ENCODE measurements around the gene DAND5. TPM values are rescaled to one million over a fixed set of nuclear protein-coding genes. Genes with fewer than 3 reads are reported as not detected.

Gene DAND5
- total and polyA plus RNA-seq, 9 of the 15 experiments (the other 6 are each of a cell fraction or from before 2014, with no cell fraction given) = 0.22 to 0.83 (median 0.60) TPM

- TF ChIP-seq ATF4 (CRISPR knock-in tag; IDR thresholded peaks at IDR 0.05) (no peak), ESRRA (IDR thresholded peaks at IDR 0.05; ENCODE audit: borderline replicate concordance, low read depth) (peak; percentile 60; the same call in 1 of the 2 replicates), RCOR1 (IDR thresholded peaks at IDR 0.05; ENCODE audit: borderline replicate concordance in 1 of 2, low read depth in 2 of 2, low read length in 2 of 2) (peak in 1 of 2 experiments; percentile 63; a peak in 1 of 4 replicates), HDAC6 (IDR thresholded peaks at IDR 0.05; ENCODE audit: low read depth, low read length) (no peak), EGR1 (conservative IDR thresholded peaks at IDR 0.05) (no peak), EZH2 (IDR thresholded peaks at IDR 0.05; ENCODE audit: borderline replicate concordance, low read depth, low read length) (no peak), E4F1 (CRISPR knock-in tag; IDR thresholded peaks at IDR 0.05; ENCODE audit: borderline replicate concordance) (no peak), ZNF518B (CRISPR knock-in tag; IDR thresholded peaks at IDR 0.05) (no peak), DACH1 (IDR thresholded peaks at IDR 0.05; ENCODE audit: partially characterized antibody) (peak; percentile 74), HIVEP1 (CRISPR knock-in tag; IDR thresholded peaks at IDR 0.05) (no peak), PYGO2 (tag; IDR thresholded peaks at IDR 0.05) (no peak), POLR2H (tag; IDR thresholded peaks at IDR 0.05; ENCODE audit: low read depth) (no peak), EP300 (IDR thresholded peaks at IDR 0.05; ENCODE audit: low read length) (no peak), RREB1 (CRISPR knock-in tag; IDR thresholded peaks at IDR 0.05) (no peak)
Measured at GRCh38 chr19:12985049-12985776, 15.8 kb downstream of the DAND5 start (continued).

Measured in K562 (cell line).